Stimulated activated CD4-positive, alpha-beta T cell treated with anti-CD3 and anti-CD28 coated beads, Interleukin-12 subunit alpha, Interleukin-12 subunit beta, amount 100 ng/mL, for 4 hours (primary cell): ENCODE measurements around the gene PPP1R13B.

Source experiments
- DNase-seq: peaks from one replicate; pipeline ENCODE4 v3.0.0-alpha.2; 2020

Gene PPP1R13B

GRCh38 chr14:103727313-103727980 is 119.9 kb downstream of the PPP1R13B start:
- DNase-seq: no peak

GRCh38 chr14:103726474-103726873 is 120.9 kb downstream of the PPP1R13B start:
- DNase-seq: no peak

- DNase-seq: no peak
Observed at GRCh38 chr14:103725739-103726395, 121.5 kb downstream of the PPP1R13B start.

GRCh38 chr14:103725001-103725682 is 122.2 kb downstream of the PPP1R13B start:
- no peak for DNase-seq

GRCh38 chr14:103724116-103724515 is 123.3 kb downstream of the PPP1R13B start:
- no peak for DNase-seq

GRCh38 chr14:103723748-103724081 is 123.7 kb downstream of the PPP1R13B start:
- DNase-seq: no peak

GRCh38 chr14:103721334-103722120 is 125.8 kb downstream of the PPP1R13B start:
- peak; percentile 28 for DNase-seq

GRCh38 chr14:103719751-103720150 is 127.6 kb downstream of the PPP1R13B start:
- DNase-seq: no peak

- no peak for DNase-seq
Observed at GRCh38 chr14:103718572-103718971, 128.8 kb downstream of the PPP1R13B start.

GRCh38 chr14:103716899-103717411 is 130.4 kb downstream of the PPP1R13B start:
- no peak for DNase-seq

- DNase-seq: no peak
Observed at GRCh38 chr14:103716091-103716801, 131.1 kb downstream of the PPP1R13B start.

- peak; percentile 99 for DNase-seq
Observed at GRCh38 chr14:103715052-103716000, 132.0 kb downstream of the PPP1R13B start, which contains the start of the genes XRCC3 and ZFYVE21. Gene XRCC3, minus strand, starts transcription at chr14:103715451. Its CDS starts 4,364 bp downstream, at chr14:103711087. Gene ZFYVE21, plus strand, starts transcription at chr14:103715810. Its CDS starts 32 bp downstream, at chr14:103715842.

GRCh38 chr14:103714063-103714724 is 133.2 kb downstream of the PPP1R13B start:
- DNase-seq: no peak

- DNase-seq: no peak
Observed at GRCh38 chr14:103713304-103714062, 133.9 kb downstream of the PPP1R13B start.

- DNase-seq: no peak
Observed at GRCh38 chr14:103712633-103713247, 134.6 kb downstream of the PPP1R13B start.

GRCh38 chr14:103711516-103712431 is 135.6 kb downstream of the PPP1R13B start:
- DNase-seq: no peak

GRCh38 chr14:103710771-103711377 is 136.5 kb downstream of the PPP1R13B start:
- no peak for DNase-seq

GRCh38 chr14:103709814-103710213 is 137.6 kb downstream of the PPP1R13B start:
- no peak for DNase-seq
